Measurements from ENCODE around the gene ADK. TPM values are rescaled to one million over a fixed set of nuclear protein-coding genes. Genes with fewer than 3 reads are reported as not detected.

Gene ADK
- total RNA-seq, 2 experiments from 2014 or later = 52.8 to 54.4 TPM

DNA sequence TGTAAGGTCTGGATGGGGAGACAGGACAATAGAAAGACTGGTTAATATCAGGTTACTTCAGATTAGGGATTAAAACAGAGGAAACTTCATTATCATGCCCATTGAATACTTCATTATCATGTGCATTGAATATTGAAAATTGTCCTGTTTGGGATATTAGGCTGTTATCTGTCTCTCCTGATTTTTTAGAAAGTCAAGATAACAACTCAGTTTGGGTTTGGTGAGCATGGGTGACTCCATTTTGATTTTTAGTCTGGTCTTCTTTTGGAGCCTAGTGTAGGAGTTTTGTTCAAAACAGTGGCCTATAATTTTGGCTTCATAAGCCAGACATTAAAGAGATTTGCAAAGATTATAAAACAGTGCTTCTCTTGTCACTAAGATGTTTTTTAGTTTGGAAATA lies 95.5 kb downstream of the ADK start:
- Mint-ChIP-seq H3K4me1 (ENCODE audit: low read depth) (no peaks in the 10 kb centered on the region), H3K27me3 (no peaks in the 10 kb centered on the region), H3K4me3 (no peak overlapping the region), H3K36me3 (peaks cover 7% of the 10 kb centered on the region), H3K27ac (no peak overlapping the region), H3K9me3 (no peaks in the 10 kb centered on the region)
- DNase-seq = no peak
- POLR2A ChIA-PET = no interaction called here
- intact Hi-C loops (cut with micrococcal nuclease) = no loop called here
- CTCF ChIA-PET = no interaction called here

DNA sequence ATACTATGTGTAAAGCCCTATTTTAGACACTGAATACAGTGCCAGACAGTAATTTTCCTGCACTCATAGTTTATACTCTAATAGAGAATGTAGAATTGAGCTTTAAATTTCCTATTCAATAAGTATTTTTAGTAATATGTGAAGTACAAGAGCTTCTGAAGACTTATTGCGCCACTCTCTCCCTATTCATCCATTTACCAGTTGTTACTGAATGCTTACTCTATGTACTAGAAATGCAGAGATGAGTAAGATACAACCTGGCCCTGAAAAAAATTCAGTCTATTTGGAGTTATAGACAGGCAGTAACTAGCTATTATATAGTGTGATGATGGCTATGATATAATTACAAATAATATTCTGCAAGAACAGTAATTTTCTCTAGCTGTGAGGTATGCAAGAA lies 98.8 kb downstream of the ADK start:
- Mint-ChIP-seq H3K27me3 (no peaks in the 10 kb centered on the region), H3K4me3 (no peak overlapping the region), H3K27ac (no peak overlapping the region), H3K9me3 (no peaks in the 10 kb centered on the region), H3K36me3 (no peaks in the 10 kb centered on the region), H3K4me1 (ENCODE audit: low read depth) (no peaks in the 10 kb centered on the region)
- DNase-seq = no peak
- intact Hi-C loops (cut with micrococcal nuclease) = no loop called here
- ChIA-PET CTCF (no interaction called here), POLR2A (no interaction called here)

DNA sequence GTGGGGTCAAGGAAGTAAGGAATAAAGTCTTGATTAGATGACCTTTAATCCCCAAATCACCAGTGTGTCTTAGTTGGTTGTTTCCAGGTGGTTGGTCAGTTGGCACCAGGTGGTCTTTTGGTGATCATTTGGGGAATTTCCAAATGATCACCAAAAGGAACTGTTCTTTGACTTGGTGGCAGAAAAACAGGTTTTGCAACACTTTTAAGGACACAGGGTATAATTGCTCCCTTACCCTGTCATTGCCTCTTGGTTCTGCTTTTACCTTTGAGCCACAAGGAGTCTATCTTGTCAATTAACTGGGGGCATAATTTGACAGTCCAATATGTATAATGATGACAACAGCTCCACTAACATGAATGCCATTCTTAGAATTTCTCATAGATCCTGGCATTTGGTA lies 104.2 kb downstream of the ADK start:
- ChIA-PET POLR2A (no interaction called here), CTCF (no interaction called here)
- Mint-ChIP-seq H3K4me3 (no peak overlapping the region), H3K27me3 (no peaks in the 10 kb centered on the region), H3K4me1 (ENCODE audit: low read depth) (peaks cover 6% of the 10 kb centered on the region), H3K36me3 (no peaks in the 10 kb centered on the region), H3K27ac (no peak overlapping the region), H3K9me3 (no peaks in the 10 kb centered on the region)
- intact Hi-C loops (cut with micrococcal nuclease) = no loop called here
- DNase-seq = no peak

DNA sequence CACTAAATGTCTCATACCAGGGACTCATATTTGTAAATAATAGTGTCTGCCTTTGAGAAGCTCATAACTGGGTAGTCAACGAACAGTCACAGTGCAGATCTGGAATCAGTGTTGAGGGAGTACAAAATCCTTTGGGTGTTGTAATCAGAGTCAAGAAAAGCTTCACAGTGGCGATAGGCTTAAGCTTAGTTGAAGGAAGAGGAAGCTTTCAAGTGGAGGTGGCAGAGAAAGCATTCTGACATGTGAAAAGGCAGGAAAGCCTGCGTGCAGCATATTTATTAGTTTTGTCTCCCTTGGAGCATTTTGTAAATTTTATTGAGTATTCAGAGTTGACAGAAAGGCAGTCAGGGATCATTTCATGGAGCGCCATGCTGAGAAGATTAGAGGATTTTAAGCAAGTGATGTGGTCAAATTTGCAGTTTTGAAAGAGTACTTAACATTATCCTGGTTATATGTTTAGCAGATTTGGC lies 104.9 kb downstream of the ADK start:
- H3K9me3 Mint-ChIP-seq = no peaks in the 10 kb centered on the region
- no peaks in the 10 kb centered on the region for H3K36me3 Mint-ChIP-seq
- ChIA-PET POLR2A (no interaction called here), CTCF (interaction anchor here (0.6 kb wide), 1 partner anchor 422 kb away, joined by 3 read pairs; no protein-coding TSS in a partner anchor)
- intact Hi-C loops (cut with micrococcal nuclease) = no loop called here
- H3K27ac Mint-ChIP-seq = no peak overlapping the region
- no peak overlapping the region for H3K4me3 Mint-ChIP-seq
- peaks cover 6% of the 10 kb centered on the region for H3K4me1 Mint-ChIP-seq (ENCODE audit: low read depth)
- DNase-seq = no peak
- no peaks in the 10 kb centered on the region for H3K27me3 Mint-ChIP-seq

DNA sequence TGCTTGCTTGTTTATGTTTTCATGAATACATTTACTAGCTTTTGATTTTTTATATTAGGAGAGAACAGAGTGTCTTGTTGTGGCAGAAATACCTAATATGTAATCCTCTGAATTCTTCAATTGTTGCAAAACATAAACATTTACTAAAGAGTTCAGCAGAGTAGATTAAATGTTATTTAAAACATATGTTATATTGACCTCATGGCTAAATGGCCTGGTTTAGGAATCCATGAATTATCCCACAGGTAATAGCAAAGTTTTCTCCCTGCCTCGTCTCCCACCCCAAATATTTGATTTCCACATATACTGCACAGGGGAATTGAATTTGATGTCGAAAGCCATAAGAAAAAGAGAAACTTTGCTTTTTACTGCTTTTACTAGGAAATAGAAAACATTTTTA lies 111.8 kb downstream of the ADK start:
- Mint-ChIP-seq H3K27me3 (no peaks in the 10 kb centered on the region), H3K4me3 (no peak overlapping the region), H3K36me3 (no peaks in the 10 kb centered on the region), H3K4me1 (ENCODE audit: low read depth) (peaks cover 7% of the 10 kb centered on the region), H3K9me3 (no peaks in the 10 kb centered on the region), H3K27ac (no peak overlapping the region)
- POLR2A ChIA-PET = no interaction called here
- CTCF ChIA-PET = no interaction called here
- no peak for DNase-seq
- intact Hi-C loops (cut with micrococcal nuclease) = loop anchor here (10.0 kb wide), 1 partner anchor 552 kb away; no protein-coding TSS in a partner anchor

DNA sequence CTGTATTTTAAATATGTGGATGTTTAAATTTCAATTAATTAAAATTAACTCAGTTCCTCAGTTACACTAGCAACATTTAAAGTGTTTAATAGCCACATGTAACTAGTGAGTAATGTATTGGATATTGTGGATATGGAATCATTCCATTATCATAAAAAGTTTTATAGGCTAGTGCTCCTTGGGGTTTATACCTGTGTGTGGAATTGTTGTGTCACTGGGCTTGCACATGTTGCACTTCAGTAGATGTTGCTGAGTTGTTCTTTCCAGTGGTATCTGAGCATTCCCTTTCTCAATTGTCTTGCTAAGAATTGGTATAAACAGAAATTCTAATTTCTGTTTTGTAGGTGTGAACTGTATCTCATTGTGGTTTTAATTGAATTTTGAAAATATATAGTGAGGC lies 113.0 kb downstream of the ADK start:
- no peak for DNase-seq

DNA sequence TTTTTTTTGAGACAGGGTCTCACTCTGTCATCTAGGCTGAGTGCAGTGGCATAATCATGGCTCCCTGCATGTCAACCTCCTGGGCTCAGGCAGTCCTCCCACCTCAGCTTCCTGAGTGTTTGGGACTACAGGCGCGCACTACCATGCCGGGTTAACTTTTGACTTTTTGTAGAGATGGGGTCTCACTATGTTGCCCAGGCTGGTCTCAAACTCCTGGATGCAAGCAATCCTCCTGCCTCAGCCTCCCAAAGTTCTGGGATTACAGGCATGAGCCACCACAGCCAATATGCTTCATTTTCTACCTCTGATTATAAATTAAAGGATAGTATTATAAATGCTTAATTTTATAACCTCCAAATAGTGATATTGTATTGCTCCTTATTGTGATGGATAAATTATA lies 121.3 kb downstream of the ADK start:
- peaks cover 2% of the 10 kb centered on the region for H3K4me1 Mint-ChIP-seq (ENCODE audit: low read depth)
- intact Hi-C loops (cut with micrococcal nuclease) = no loop called here
- ChIA-PET CTCF (no interaction called here), POLR2A (no interaction called here)
- H3K27me3 Mint-ChIP-seq = no peaks in the 10 kb centered on the region
- no peak overlapping the region for H3K27ac Mint-ChIP-seq
- no peak for DNase-seq
- no peaks in the 10 kb centered on the region for H3K9me3 Mint-ChIP-seq
- H3K36me3 Mint-ChIP-seq = no peaks in the 10 kb centered on the region
- no peak overlapping the region for H3K4me3 Mint-ChIP-seq

More for the DNA sequence above, 113.0 kb downstream of the ADK start:
- H3K4me3 Mint-ChIP-seq = no peak overlapping the region
- H3K4me1 Mint-ChIP-seq (ENCODE audit: low read depth) = peaks cover 9% of the 10 kb centered on the region
- no peaks in the 10 kb centered on the region for H3K27me3 Mint-ChIP-seq
- no peaks in the 10 kb centered on the region for H3K36me3 Mint-ChIP-seq
- intact Hi-C loops (cut with micrococcal nuclease) = loop anchor here (10.0 kb wide), 1 partner anchor 551 kb away; no protein-coding TSS in a partner anchor
- CTCF ChIA-PET = no interaction called here
- H3K9me3 Mint-ChIP-seq = no peaks in the 10 kb centered on the region
- no peak overlapping the region for H3K27ac Mint-ChIP-seq
- POLR2A ChIA-PET = no interaction called here

DNA sequence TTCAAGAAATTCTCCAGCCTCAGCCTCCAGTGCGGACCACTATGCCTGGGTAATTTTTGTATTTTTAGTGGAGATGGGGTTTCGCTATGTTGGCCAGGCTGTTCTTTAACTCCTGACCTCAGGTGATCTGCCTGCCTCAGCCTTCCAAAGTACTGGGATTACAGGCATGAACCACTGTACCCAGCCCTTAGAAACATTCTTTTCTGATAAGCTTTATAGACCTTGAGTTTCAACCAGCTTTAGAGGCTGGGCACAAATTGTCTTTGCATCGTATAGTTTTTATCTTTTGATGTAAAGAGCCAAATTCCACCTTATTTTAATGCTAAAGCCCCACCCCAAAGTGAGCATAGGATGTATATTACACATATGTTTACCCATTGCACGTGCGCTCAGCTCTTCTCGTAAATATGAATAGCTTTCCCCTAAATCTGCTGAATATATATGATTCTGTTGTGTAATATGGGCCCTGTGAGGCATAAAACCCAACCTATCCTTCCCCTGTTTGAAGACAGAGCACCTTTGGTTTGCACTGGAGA lies 124.8 kb downstream of the ADK start:
- H3K27me3 Mint-ChIP-seq = no peaks in the 10 kb centered on the region
- H3K36me3 Mint-ChIP-seq = no peaks in the 10 kb centered on the region
- ChIA-PET POLR2A (no interaction called here), CTCF (interaction anchor here (3.6 kb wide), 1 partner anchor 9 kb away, joined by 11 read pairs; no protein-coding TSS in a partner anchor)
- no peaks in the 10 kb centered on the region for H3K9me3 Mint-ChIP-seq
- H3K27ac Mint-ChIP-seq = no peak overlapping the region
- no peak overlapping the region for H3K4me3 Mint-ChIP-seq
- H3K4me1 Mint-ChIP-seq (ENCODE audit: low read depth) = no peaks in the 10 kb centered on the region
- intact Hi-C loops (cut with micrococcal nuclease) = no loop called here
- no peak for DNase-seq

DNA sequence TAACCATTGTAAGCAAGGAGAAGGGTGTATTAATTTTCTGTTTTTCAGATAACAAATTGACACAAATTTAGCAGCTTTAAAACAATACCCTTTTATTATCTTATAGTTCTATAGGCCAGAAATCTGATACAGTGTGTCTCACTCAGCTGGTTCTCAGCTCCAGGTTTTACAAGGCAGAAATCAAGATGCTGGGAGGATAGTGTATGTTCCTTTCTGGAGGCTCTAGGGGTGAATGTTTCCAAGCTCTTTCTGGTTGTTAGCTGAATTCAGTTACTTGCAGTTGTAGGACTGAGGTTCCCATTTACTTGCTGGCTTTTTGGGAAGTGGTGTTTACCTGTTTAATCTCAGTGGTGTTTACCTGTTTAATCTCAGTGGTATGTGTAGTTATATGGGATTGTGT lies 125.4 kb downstream of the ADK start:
- no peaks in the 10 kb centered on the region for H3K9me3 Mint-ChIP-seq
- H3K27ac Mint-ChIP-seq = no peak overlapping the region
- H3K4me3 Mint-ChIP-seq = no peak overlapping the region
- CTCF ChIA-PET = interaction anchor here (0.6 to 3.6 kb wide), 2 partner anchors 10 to 56 kb away, joined by 3 to 11 read pairs; no protein-coding TSS in a partner anchor
- no peaks in the 10 kb centered on the region for H3K4me1 Mint-ChIP-seq (ENCODE audit: low read depth)
- POLR2A ChIA-PET = no interaction called here
- no peaks in the 10 kb centered on the region for H3K27me3 Mint-ChIP-seq
- DNase-seq = no peak
- H3K36me3 Mint-ChIP-seq = no peaks in the 10 kb centered on the region
- intact Hi-C loops (cut with micrococcal nuclease) = no loop called here

DNA sequence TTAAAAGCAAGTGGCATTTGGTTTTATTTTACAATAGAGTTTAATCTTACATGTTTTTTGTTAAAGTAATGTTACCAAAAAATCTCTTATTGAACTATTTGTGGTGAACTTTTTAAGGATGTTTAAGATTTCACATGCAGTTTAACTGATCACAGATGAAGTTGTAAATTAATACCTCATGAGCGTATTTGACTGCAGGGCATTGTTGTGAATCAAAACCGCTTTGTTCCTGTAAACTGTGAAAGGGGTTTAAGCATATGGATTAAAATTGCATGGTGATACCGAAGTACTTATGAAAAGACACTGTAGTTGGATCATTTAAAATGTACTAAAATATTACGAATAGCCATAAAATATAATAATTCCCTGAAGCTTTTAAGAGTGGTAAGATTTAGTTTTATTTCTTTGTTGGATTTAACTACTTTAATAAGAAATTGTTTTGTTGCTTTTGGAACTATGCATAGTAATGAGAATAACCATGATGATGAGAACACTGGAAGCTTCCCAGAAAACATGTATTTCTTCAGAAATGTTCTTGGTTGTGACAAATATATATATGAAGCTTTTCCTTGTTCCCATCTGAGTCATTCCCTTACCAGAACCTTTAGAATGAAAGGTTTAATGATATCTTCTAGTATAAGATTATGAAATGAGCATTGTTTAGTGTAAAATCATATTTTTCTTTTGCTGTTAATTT lies 131.3 kb downstream of the ADK start:
- H3K9me3 Mint-ChIP-seq = peaks cover 9% of the 10 kb centered on the region
- no peak overlapping the region for H3K27ac Mint-ChIP-seq
- CTCF ChIA-PET = no interaction called here
- peaks cover 11% of the 10 kb centered on the region for H3K4me1 Mint-ChIP-seq (ENCODE audit: low read depth)
- POLR2A ChIA-PET = no interaction called here
- peaks cover 12% of the 10 kb centered on the region for H3K36me3 Mint-ChIP-seq
- H3K27me3 Mint-ChIP-seq = no peaks in the 10 kb centered on the region
- intact Hi-C loops (cut with micrococcal nuclease) = no loop called here
- no peak overlapping the region for H3K4me3 Mint-ChIP-seq
- DNase-seq = no peak

DNA sequence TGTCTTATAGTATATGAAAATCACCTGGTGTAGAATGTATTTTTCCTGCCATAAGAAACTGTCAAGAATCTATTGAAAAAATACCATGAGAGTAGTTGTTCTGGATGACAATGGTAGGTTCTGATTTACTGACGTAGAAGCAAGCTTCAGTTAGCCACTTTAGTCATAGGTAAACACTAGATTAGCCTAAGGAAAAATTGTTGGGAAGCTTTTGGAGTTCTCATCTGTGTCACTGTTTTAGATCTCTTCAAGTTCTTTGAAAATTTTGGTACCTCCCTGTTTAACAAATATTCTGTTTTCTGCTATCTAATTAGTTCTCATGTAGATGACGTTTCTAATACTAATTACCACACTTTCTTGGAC lies 131.8 kb downstream of the ADK start:
- Mint-ChIP-seq H3K27me3 (no peaks in the 10 kb centered on the region), H3K9me3 (peaks cover 9% of the 10 kb centered on the region), H3K4me1 (ENCODE audit: low read depth) (peaks cover 11% of the 10 kb centered on the region), H3K27ac (no peak overlapping the region), H3K36me3 (peaks cover 12% of the 10 kb centered on the region), H3K4me3 (no peak overlapping the region)
- DNase-seq = no peak
- POLR2A ChIA-PET = no interaction called here
- CTCF ChIA-PET = no interaction called here
- intact Hi-C loops (cut with micrococcal nuclease) = no loop called here

DNA sequence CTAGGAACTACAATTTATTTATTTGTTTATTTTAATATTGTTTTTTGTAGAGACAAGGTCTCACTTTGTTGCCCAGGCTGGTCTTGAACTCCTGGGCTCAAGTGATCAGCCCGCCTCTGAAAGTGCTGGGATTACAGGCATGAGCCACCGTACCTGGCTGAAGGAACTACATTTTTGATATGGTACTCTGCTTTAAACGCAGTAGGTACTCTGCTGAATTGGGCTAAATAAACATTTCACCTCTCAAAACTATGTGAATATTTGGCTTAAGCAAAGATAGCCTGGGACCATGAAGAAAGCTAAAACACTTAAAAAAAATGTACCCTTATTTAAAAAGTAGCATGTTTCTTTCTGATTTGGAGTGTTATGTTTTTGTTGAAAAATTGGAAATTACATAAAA lies 138.2 kb downstream of the ADK start:
- Mint-ChIP-seq H3K9me3 (peaks cover 9% of the 10 kb centered on the region), H3K36me3 (peaks cover 5% of the 10 kb centered on the region), H3K4me1 (ENCODE audit: low read depth) (peaks cover 8% of the 10 kb centered on the region), H3K4me3 (no peak overlapping the region), H3K27ac (no peak overlapping the region), H3K27me3 (no peaks in the 10 kb centered on the region)
- ChIA-PET POLR2A (no interaction called here), CTCF (no interaction called here)
- intact Hi-C loops (cut with micrococcal nuclease) = no loop called here
- no peak for DNase-seq

DNA sequence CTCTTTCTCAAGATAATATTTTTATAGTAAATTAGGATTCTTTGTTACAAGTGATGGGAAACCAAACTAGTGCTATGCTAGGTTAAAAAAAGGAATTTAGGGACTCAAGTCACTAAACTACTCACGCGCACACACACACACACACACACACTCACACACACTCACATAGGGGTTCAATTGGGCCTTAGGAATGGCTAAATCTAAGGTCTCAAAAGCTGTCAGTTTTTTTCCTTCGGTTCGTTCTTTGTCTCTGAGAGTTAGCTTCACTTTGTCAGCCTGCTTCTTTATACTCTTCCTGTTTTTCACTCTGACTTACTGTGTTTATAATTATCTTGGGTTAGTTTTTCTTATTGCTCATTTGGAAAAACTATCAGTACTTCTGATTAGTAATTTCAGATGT lies 138.9 kb downstream of the ADK start:
- POLR2A ChIA-PET = no interaction called here
- H3K4me3 Mint-ChIP-seq = no peak overlapping the region

More for the DNA sequence above, 138.9 kb downstream of the ADK start:
- CTCF ChIA-PET = no interaction called here
- no peaks in the 10 kb centered on the region for H3K27me3 Mint-ChIP-seq
- H3K9me3 Mint-ChIP-seq = peaks cover 3% of the 10 kb centered on the region
- no peak overlapping the region for H3K27ac Mint-ChIP-seq
- no peaks in the 10 kb centered on the region for H3K36me3 Mint-ChIP-seq
- no peak for DNase-seq
- peaks cover 8% of the 10 kb centered on the region for H3K4me1 Mint-ChIP-seq (ENCODE audit: low read depth)
- intact Hi-C loops (cut with micrococcal nuclease) = no loop called here
